Measurements from ENCODE around the gene INAFM1.

INAFM1 gene

DNA sequence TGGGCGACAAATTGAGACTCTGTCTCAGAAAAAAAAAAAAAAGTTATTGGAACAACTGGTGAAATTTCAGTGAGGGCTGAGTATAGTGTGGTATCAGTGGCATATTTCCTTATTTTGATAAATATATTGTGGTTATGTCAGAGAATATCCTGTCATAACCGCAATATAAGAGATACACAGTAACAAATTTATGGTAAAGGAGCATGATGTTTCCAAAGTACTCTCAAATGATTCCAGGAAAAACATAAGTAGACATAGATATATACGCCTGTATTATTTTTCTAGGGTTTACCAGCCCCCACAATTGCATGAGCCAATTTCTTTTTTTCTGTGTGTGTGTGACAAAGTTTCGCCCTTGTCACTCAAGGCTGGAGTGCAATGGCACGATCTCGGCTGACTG is 29.3 kb downstream of the INAFM1 start:
- TF ChIP-seq ZNF274 (IDR thresholded peaks at IDR 0.05; ENCODE audit: low read depth, low read length), result no peak
- H3K4me3 ChIP-seq (ENCODE audit: low read length), result no peak overlapping the region

DNA sequence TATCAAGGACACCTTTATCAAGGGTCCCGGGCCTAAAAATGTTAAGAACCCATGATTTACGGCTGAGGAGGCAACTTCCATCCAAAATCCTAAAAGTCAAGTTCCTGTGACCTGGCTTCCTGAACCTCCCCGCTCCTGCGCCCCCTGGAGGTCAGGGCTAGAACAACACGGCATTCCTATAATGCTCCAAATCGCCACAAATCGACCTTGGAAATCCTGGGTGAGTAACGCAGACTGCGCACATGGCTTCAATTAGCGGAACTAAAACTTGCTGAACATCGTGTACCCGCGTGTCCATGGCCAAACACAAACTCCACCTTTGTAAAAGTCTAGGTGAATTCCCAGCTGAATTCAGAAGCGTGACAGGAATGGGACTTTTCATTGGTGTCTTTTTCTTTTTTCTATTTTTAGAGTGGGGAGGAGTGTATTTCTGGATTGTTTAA is 30.6 kb downstream of the INAFM1 start:
- H3K4me3 ChIP-seq (ENCODE audit: low read length), result no peak overlapping the region
- TF ChIP-seq ZNF274 (IDR thresholded peaks at IDR 0.05; ENCODE audit: low read depth, low read length), result no peak

DNA sequence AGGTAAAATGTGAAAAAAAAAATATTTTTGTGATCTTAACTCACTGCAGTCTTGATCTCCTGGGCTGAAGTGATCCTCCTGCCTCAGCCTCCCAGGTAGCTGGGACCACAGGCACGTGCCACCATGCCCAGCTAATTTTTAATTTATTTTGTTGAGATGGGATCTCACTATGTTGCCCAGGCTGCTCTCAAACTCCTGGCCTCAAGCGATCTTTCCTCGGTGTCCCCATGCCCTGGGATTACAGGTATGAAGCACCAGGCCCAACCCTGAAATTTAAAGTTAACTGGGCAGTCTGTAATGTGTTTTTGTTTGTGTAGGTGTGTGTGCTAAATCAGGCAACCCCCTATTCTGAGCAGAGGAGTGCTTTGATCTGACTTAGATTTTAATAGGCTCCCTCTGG is 31.6 kb downstream of the INAFM1 start:
- TF ChIP-seq ZNF274 (IDR thresholded peaks at IDR 0.05; ENCODE audit: low read depth, low read length), result no peak
- H3K4me3 ChIP-seq (ENCODE audit: low read length), result no peak overlapping the region

DNA sequence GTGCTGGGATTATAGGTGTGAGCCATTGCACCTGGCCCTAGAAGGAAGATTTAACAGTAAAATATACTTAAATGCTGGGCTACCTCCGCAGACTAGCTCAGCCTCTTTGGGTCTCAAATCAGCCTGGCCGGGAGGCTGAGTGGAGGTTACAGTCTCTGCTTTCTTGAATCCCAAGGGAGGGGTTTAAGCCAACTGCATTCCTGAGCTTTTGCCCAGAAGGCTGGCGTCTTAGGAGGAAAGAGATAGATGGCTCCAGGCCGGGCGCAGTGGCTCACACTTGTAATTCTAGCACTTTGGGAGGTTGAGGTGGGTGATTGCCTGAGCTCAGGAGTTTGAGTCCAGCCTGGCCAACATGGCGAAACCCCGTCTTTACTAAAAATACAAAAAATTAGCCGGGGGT is 34.4 kb downstream of the INAFM1 start:
- no peak for TF ChIP-seq ZNF274 (IDR thresholded peaks at IDR 0.05; ENCODE audit: low read depth, low read length)
- no peak overlapping the region for H3K4me3 ChIP-seq (ENCODE audit: low read length)

DNA sequence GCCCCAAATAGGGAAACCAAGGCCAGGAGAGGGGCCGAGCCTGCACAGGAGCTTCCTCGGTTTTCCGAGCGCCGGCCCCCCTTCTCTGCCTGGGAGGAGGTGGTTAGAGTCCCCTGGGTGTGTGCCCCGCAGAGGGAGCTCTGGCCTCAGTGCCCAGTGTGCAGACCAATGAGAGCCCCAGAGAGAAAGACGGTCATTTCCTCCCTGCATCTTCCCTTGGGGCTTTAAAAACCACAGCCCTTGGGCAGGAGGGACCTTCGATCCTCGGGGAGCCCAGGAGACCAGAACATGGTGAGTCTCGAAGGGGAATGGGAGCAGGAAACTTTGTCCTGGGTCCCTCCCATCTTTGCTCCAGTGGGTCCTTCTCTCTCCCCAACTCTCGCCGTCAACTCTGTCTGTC is 34.9 kb downstream of the INAFM1 start, which contains the start of gene C5AR1:
Gene C5AR1 (plus strand): TSS at position 254 of the 400 bp plus-strand sequence. CDS start 35 bp downstream, at position 289.
- TF ChIP-seq ZNF274 (IDR thresholded peaks at IDR 0.05; ENCODE audit: low read depth, low read length), result no peak
- H3K4me3 ChIP-seq (ENCODE audit: low read length), result no peak within 1 kb of the TSS

DNA sequence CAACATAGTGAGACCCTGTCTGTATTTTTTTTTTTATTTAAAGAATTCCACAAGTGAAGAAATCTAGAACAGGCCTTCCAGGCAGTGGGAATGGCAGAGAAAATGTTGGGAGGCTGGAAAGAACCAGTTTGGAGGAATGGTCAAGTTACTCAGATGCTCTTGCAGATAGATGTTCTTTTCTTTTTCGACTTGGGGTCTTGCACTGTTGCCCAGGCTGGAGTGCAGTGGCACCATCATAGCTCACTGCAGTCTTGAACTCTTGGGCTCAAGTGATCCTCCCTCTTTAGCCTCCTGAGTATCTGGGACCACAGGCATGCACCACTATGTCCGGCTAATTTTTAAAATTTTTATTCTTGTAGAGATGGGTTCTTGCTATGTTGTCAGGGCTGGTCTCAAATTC is 35.6 kb downstream of the INAFM1 start:
- no peak for TF ChIP-seq ZNF274 (IDR thresholded peaks at IDR 0.05; ENCODE audit: low read depth, low read length)
- H3K4me3 ChIP-seq (ENCODE audit: low read length), result no peak overlapping the region

DNA sequence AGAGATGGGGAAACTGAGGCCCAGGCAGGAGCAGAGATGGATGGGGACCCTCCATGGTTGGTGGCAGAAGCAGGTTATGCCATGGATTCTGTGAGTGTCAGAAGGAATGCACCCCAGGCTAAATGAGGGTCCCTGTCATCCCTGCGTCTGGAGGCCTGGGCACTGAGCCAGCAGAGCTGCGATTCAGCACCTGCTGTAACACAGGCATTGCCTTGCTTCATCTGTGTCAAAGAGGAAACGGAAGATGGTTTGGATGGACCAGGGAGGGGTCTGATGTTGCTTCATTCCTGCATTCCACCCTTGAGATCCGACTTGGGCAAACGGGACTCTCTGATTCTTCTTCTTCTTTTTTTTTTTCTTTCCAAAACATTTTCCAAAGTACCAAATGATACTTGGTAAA is 36.1 kb downstream of the INAFM1 start:
- no peak for TF ChIP-seq ZNF274 (IDR thresholded peaks at IDR 0.05; ENCODE audit: low read depth, low read length)
- no peak overlapping the region for H3K4me3 ChIP-seq (ENCODE audit: low read length)

DNA sequence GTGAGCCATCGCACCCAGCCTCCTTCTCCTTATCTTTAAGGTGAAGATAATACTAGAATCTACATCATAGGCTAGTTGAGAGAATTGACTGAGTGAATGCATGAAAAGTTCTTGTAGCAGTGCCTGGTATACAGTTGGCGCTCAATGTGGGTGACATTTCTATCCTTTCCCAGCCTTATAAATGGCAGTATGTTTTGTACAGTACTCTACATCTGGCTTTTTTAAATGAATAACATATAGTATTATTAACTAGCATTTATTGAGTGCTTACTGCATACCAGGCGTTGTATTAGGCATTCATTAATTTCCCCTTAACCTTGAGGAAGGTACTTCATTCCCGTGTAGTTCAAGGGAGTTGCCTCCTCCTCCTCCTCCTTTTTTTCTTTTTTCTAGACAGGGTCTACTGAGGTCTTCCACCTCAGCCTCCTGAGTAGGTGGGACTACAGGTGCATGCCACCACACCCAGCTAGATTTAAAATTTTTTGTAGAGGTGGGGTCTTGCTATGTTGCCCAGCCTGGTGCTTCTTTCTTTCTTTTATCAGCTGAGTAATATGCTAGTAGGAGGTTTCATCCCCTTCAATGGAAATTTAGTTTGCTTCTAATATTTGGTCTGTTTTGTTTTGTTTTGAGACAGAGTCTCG is 37.8 kb downstream of the INAFM1 start:
- no peak overlapping the region for H3K4me3 ChIP-seq (ENCODE audit: low read length)
- TF ChIP-seq ZNF274 (IDR thresholded peaks at IDR 0.05; ENCODE audit: low read depth, low read length), result no peak

DNA sequence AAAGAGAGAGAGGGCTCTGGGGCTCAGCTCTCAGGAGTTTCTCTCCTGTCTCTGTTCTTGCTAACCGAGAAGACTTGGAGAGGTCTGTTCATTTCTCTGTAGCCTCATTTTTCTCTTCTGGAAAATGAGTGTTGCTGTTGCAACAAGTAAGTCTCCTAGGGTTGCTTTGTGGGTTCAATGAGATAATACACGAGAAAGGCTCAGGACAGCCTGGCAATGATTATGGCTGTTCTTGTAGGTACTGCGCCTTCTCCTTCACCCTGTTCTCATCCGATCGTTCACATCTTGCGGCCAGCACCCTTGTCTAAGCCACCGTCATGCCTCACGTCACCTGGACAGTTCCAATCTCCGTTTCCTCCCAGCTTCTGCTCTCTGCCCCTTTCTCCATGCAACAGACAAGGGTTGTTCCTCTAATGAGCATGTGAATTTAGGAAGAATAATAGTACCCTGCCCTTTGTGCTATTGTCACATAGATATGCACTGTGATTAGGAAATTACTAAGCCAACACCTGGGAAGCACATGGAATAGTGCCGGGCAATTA is 39.1 kb downstream of the INAFM1 start:
- no peak for TF ChIP-seq ZNF274 (IDR thresholded peaks at IDR 0.05; ENCODE audit: low read depth, low read length)
- H3K4me3 ChIP-seq (ENCODE audit: low read length), result no peak overlapping the region

DNA sequence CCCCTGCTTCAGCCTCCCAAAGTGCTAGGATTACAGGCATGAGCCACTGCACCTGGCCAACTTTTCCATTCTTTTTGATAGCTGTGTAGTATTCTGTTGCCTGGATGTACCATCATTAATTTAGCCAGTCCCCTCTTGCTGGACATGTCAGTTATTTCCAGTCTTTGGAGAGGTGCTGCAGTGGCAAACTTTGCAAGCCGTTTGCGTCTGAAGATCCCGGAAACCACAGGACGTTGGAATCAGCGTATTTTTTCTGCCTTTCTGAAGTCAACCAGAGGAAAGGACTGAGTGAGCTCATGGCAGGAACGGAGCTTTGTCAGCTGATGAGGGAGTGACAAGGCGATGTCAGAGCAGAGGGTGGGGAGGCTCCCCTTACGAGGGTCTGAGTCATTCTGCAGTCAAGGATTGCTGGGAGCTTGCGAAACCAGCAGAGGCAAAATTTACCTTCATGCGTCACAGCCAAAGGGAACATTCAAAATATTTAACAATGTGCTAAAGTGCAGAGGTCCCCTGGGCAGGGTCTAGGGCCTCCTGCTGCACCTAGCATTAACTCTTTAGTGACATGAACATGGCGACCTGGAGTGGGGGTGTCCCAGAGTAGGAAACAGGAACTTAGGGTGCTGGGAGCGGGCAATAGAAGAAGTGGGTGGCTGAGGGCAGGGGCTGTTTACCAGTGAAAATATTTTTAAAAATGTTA is 40.6 kb downstream of the INAFM1 start:
- H3K4me3 ChIP-seq (ENCODE audit: low read length), result no peak overlapping the region
- no peak for TF ChIP-seq ZNF274 (IDR thresholded peaks at IDR 0.05; ENCODE audit: low read depth, low read length)

DNA sequence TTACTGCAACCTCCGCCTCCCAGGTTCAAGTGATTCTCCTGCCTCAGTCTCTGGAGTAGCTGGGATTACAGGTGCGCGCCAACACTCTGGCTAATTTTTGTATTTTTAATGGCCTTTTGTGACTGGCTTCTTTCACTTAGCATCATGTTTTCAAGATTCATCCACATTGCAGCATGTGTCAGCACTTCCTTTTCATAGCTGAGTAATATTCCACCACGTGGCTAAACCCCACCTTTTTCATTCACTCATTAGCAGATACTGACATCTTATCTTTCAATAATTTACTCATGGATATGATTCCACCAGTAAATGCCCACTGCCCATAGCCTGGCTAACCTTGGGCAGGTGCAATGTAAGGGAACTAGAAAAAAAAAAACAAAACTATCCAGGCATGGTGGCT is 41.8 kb downstream of the INAFM1 start:
- no peak overlapping the region for H3K4me3 ChIP-seq (ENCODE audit: low read length)
- TF ChIP-seq ZNF274 (IDR thresholded peaks at IDR 0.05; ENCODE audit: low read depth, low read length), result no peak

DNA sequence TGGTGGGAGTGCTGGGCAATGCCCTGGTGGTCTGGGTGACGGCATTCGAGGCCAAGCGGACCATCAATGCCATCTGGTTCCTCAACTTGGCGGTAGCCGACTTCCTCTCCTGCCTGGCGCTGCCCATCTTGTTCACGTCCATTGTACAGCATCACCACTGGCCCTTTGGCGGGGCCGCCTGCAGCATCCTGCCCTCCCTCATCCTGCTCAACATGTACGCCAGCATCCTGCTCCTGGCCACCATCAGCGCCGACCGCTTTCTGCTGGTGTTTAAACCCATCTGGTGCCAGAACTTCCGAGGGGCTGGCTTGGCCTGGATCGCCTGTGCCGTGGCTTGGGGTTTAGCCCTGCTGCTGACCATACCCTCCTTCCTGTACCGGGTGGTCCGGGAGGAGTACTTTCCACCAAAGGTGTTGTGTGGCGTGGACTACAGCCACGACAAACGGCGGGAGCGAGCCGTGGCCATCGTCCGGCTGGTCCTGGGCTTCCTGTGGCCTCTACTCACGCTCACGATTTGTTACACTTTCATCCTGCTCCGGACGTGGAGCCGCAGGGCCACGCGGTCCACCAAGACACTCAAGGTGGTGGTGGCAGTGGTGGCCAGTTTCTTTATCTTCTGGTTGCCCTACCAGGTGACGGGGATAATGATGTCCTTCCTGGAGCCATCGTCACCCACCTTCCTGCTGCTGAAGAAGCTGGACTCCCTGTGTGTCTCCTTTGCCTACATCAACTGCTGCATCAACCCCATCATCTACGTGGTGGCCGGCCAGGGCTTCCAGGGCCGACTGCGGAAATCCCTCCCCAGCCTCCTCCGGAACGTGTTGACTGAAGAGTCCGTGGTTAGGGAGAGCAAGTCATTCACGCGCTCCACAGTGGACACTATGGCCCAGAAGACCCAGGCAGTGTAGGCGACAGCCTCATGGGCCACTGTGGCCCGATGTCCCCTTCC is 45.5 kb downstream of the INAFM1 start:
- TF ChIP-seq ZNF274 (IDR thresholded peaks at IDR 0.05; ENCODE audit: low read depth, low read length), result no peak
- H3K4me3 ChIP-seq (ENCODE audit: low read length), result no peak overlapping the region

DNA sequence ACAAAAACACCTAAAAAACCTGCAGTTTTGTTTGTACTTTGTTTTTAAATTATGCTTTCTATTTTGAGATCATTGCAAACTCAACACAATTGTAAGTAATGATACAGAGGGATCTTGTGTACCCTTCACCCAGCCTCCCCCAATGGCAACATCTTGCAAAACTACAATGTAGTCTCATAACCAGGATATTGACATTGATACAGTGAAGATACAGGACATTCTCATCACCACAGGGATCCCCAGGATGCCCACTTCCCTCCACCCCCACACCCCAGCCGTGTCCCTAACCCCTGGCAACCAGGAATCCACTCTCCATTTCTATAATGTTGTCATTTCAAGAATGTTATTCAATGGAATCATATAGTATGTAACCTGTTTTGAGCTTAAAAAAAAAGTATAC is 46.9 kb downstream of the INAFM1 start:
- H3K4me3 ChIP-seq (ENCODE audit: low read length), result no peak overlapping the region
- TF ChIP-seq ZNF274 (IDR thresholded peaks at IDR 0.05; ENCODE audit: low read depth, low read length), result no peak

DNA sequence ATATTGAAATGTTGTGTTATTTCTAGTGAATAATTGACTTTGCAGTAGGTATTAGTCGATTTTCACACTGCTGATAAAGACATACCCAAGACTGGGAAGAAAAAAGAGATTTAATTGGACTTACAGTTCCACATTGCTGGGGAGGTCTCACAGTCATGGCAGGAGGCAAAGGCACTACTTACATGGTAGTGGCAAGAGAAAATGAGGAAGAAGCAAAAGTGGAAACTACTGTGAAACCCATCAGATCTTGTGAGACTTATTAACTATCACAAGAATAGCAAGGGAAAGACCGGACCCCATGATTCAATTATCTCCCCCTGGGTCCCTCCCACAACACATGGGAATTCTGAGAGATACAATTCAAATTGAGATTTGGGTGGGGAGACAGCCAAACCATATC is 47.4 kb downstream of the INAFM1 start:
- H3K4me3 ChIP-seq (ENCODE audit: low read length), result no peak overlapping the region
- no peak for TF ChIP-seq ZNF274 (IDR thresholded peaks at IDR 0.05; ENCODE audit: low read depth, low read length)
